HEK293 (cell line): Measurements from ENCODE around the gene NOC2L.

Experiments used
- CTCF ChIA-PET: fragments of 350-600 bp; formaldehyde crosslinking; extraction: SDS; loops from one replicate; lab custom pipeline; 2021; ENCODE audit warnings: antibody characterized with exemption; lab: Yijun Ruan, JAX
- POLR2A ChIA-PET: fragments of 300-600 bp; formaldehyde crosslinking; extraction: SDS; loops from one replicate; lab custom pipeline; 2020; ENCODE audit warnings: antibody characterized with exemption, inconsistent platforms; lab: Yijun Ruan, JAX
- H3K27ac ChIP-seq: fragments of 200-500 bp; sonication (Bioruptor generic); 2 replicates; pipeline ENCODE4 v1.5.1; 2014; ENCODE audit warnings: low read depth, low read length, control low read depth, inconsistent platforms; ENCODE audit errors: extremely low read depth
- H3K36me3 ChIP-seq, 2 experiments: fragments of 200-500 bp in 1 of 2; sonication (Bioruptor generic) in 1 of 2; 1 replicate in 1 of 2; 2 replicates in 1 of 2; pipeline ENCODE4 v1.5.1; 2014 to 2017; ENCODE audit warnings: inconsistent platforms in 2 of 2, low read length in 2 of 2; ENCODE audit not compliant: control insufficient read depth in 2 of 2, insufficient read depth in 1 of 2
- H3K4me1 ChIP-seq: fragments of 200-500 bp; sonication (Bioruptor generic); 2 replicates; pipeline ENCODE4 v1.5.1; 2014; ENCODE audit warnings: mild to moderate bottlenecking, low read length, inconsistent platforms; ENCODE audit not compliant: control insufficient read depth, insufficient read depth
- H3K4me3 ChIP-seq: 2 replicates; pipeline ENCODE4 v1.5.1; 2011; ENCODE audit warnings: low read depth, mild to moderate bottlenecking, control low read depth, low read length, moderate library complexity
- H3K9me3 ChIP-seq: fragments of 200-500 bp; sonication (Bioruptor generic); 2 replicates; pipeline ENCODE4 v1.5.1; 2014; ENCODE audit warnings: low read depth, low read length, inconsistent platforms; ENCODE audit not compliant: control insufficient read depth, insufficient read depth
- BCL11B ChIP-seq: fragments of 450-650 bp; formaldehyde crosslinking; IDR thresholded peaks from 2 replicates; pipeline ENCODE4 v1.5.1; 2016; ENCODE audit warnings: low read depth, missing biosample characterization, missing genetic modification characterization
- GLIS2 ChIP-seq: fragments of 450-650 bp; formaldehyde crosslinking; IDR thresholded peaks from 2 replicates; pipeline ENCODE4 v1.5.1; 2016; ENCODE audit warnings: missing biosample characterization, missing genetic modification characterization
- HOXC10 ChIP-seq: sonication (generic); formaldehyde crosslinking; IDR thresholded peaks from 2 replicates; pipeline ENCODE4 v1.8.1; 2023; ENCODE audit warnings: mild to moderate bottlenecking, missing genetic modification reagents
- OSR2 ChIP-seq: fragments of 450-650 bp; formaldehyde crosslinking; IDR thresholded peaks from 2 replicates; pipeline ENCODE4 v1.5.1; 2016; ENCODE audit warnings: missing biosample characterization, missing genetic modification characterization
- SALL2 ChIP-seq: fragments of 450-650 bp; formaldehyde crosslinking; IDR thresholded peaks from 2 replicates; pipeline ENCODE4 v1.5.0; 2017; ENCODE audit warnings: missing biosample characterization, mild to moderate bottlenecking, missing genetic modification characterization, borderline replicate concordance
- SETDB1 ChIP-seq: IDR thresholded peaks from one replicate; pipeline ENCODE4 v1.6.1; 2017; ENCODE audit warnings: mild to moderate bottlenecking, low read length, moderate library complexity, mixed read lengths; ENCODE audit not compliant: insufficient read length
- SP2 ChIP-seq: fragments of 450-650 bp; formaldehyde crosslinking; IDR thresholded peaks from 2 replicates; pipeline ENCODE4 v1.5.1; 2016; ENCODE audit warnings: missing biosample characterization, missing genetic modification characterization
- TCF7L2 ChIP-seq: IDR thresholded peaks from 2 replicates; pipeline ENCODE4 v1.6.1; 2011; ENCODE audit warnings: low read depth, mild to moderate bottlenecking, inconsistent platforms, low read length, moderate library complexity, borderline replicate concordance
- ZBTB48 ChIP-seq: fragments of 450-650 bp; formaldehyde crosslinking; IDR thresholded peaks from 2 replicates; pipeline ENCODE4 v1.5.1; 2016; ENCODE audit warnings: missing biosample characterization, missing genetic modification characterization
- ZBTB8A ChIP-seq: fragments of 450-650 bp; formaldehyde crosslinking; IDR thresholded peaks from 2 replicates; pipeline ENCODE4 v1.5.1; 2016; ENCODE audit warnings: missing biosample characterization, missing genetic modification characterization
- ZEB2 ChIP-seq: fragments of 450-650 bp; formaldehyde crosslinking; IDR thresholded peaks from 2 replicates; pipeline ENCODE4 v1.5.1; 2016; ENCODE audit warnings: missing biosample characterization, missing genetic modification characterization
- ZNF112 ChIP-seq: fragments of 450-650 bp; formaldehyde crosslinking; IDR thresholded peaks from 2 replicates; pipeline ENCODE4 v1.5.0; 2017; ENCODE audit warnings: missing biosample characterization, missing genetic modification characterization
- ZNF146 ChIP-seq: fragments of 450-650 bp; formaldehyde crosslinking; IDR thresholded peaks from 2 replicates; pipeline ENCODE4 v1.5.1; 2016; ENCODE audit warnings: missing biosample characterization, missing genetic modification characterization
- ZNF157 ChIP-seq: fragments of 450-650 bp; formaldehyde crosslinking; IDR thresholded peaks from 2 replicates; pipeline ENCODE4 v1.5.1; 2016; ENCODE audit warnings: missing biosample characterization, missing genetic modification characterization
- ZNF169 ChIP-seq: fragments of 450-650 bp; formaldehyde crosslinking; IDR thresholded peaks from 2 replicates; pipeline ENCODE4 v1.5.1; 2016; ENCODE audit warnings: missing biosample characterization, missing genetic modification characterization
- ZNF174 ChIP-seq: fragments of 450-650 bp; formaldehyde crosslinking; IDR thresholded peaks from 2 replicates; pipeline ENCODE4 v1.5.0; 2017; ENCODE audit warnings: missing biosample characterization, mild to moderate bottlenecking, missing genetic modification characterization
- ZNF18 ChIP-seq: fragments of 450-650 bp; formaldehyde crosslinking; IDR thresholded peaks from 2 replicates; pipeline ENCODE4 v1.5.1; 2016; ENCODE audit warnings: missing biosample characterization, missing genetic modification characterization
- ZNF2 ChIP-seq: fragments of 450-650 bp; formaldehyde crosslinking; IDR thresholded peaks from 2 replicates; pipeline ENCODE4 v1.5.1; 2016; ENCODE audit warnings: missing biosample characterization, missing genetic modification characterization
- ZNF211 ChIP-seq: fragments of 450-650 bp; formaldehyde crosslinking; IDR thresholded peaks from 2 replicates; pipeline ENCODE4 v1.5.1; 2016; ENCODE audit warnings: low read depth, missing biosample characterization, missing genetic modification characterization
- ZNF239 ChIP-seq: fragments of 450-650 bp; formaldehyde crosslinking; IDR thresholded peaks from 2 replicates; pipeline ENCODE4 v1.5.1; 2016; ENCODE audit warnings: missing biosample characterization, missing genetic modification characterization
- ZNF266 ChIP-seq: fragments of 450-650 bp; formaldehyde crosslinking; IDR thresholded peaks from 2 replicates; pipeline ENCODE4 v1.5.1; 2016; ENCODE audit warnings: missing biosample characterization, missing genetic modification characterization, low read depth
- ZNF362 ChIP-seq: fragments of 450-650 bp; formaldehyde crosslinking; IDR thresholded peaks from 2 replicates; pipeline ENCODE4 v1.5.1; 2016; ENCODE audit warnings: missing biosample characterization, missing genetic modification characterization
- ZNF404 ChIP-seq: fragments of 450-650 bp; formaldehyde crosslinking; IDR thresholded peaks from 2 replicates; pipeline ENCODE4 v1.5.1; 2017; ENCODE audit warnings: missing biosample characterization, missing genetic modification characterization
- ZNF473 ChIP-seq: fragments of 450-650 bp; formaldehyde crosslinking; IDR thresholded peaks from 2 replicates; pipeline ENCODE4 v1.5.1; 2017; ENCODE audit warnings: missing biosample characterization, missing genetic modification characterization
- ZNF549 ChIP-seq: fragments of 450-650 bp; IDR thresholded peaks from 2 replicates; pipeline ENCODE4 v1.5.1; 2018; ENCODE audit warnings: missing biosample characterization, missing genetic modification characterization, mild to moderate bottlenecking, inconsistent platforms, moderate library complexity
- ZNF558 ChIP-seq: fragments of 450-650 bp; formaldehyde crosslinking; IDR thresholded peaks from 2 replicates; pipeline ENCODE4 v1.5.1; 2016; ENCODE audit warnings: missing biosample characterization, missing genetic modification characterization
- ZNF561 ChIP-seq: fragments of 450-650 bp; IDR thresholded peaks from 2 replicates; pipeline ENCODE4 v1.5.1; 2018; ENCODE audit warnings: missing biosample characterization, missing genetic modification characterization, borderline replicate concordance
- ZNF585B ChIP-seq: fragments of 450-650 bp; formaldehyde crosslinking; IDR thresholded peaks from 2 replicates; pipeline ENCODE4 v1.5.1; 2016; ENCODE audit warnings: missing biosample characterization, missing genetic modification characterization
- ZNF626 ChIP-seq: fragments of 450-650 bp; sonication (Bioruptor Pico); formaldehyde crosslinking; IDR thresholded peaks from 2 replicates; pipeline ENCODE4 v1.5.1; 2018; ENCODE audit warnings: missing biosample characterization, missing genetic modification characterization, inconsistent platforms
- ZNF654 ChIP-seq: fragments of 450-650 bp; formaldehyde crosslinking; IDR thresholded peaks from 2 replicates; pipeline ENCODE4 v1.5.1; 2016; ENCODE audit warnings: low read depth, missing biosample characterization, missing genetic modification characterization
- ZNF677 ChIP-seq: fragments of 450-650 bp; IDR thresholded peaks from 2 replicates; pipeline ENCODE4 v1.5.0; 2018; ENCODE audit warnings: missing biosample characterization, mild to moderate bottlenecking, missing genetic modification characterization, moderate library complexity
- TF ChIP-seq, protein P1 (sequence below): fragments of 450-650 bp; formaldehyde crosslinking; IDR thresholded peaks from 2 replicates; pipeline ENCODE4 v1.5.1; 2016; ENCODE audit warnings: missing biosample characterization, missing genetic modification characterization
- TF ChIP-seq, protein P2 (sequence below): fragments of 450-650 bp; formaldehyde crosslinking; IDR thresholded peaks from 2 replicates; pipeline ENCODE4 v1.5.1; 2016; ENCODE audit warnings: missing biosample characterization, missing genetic modification characterization
- TF ChIP-seq, protein P3 (sequence below): sonication (generic); formaldehyde crosslinking; IDR thresholded peaks from 2 replicates; pipeline ENCODE4 v1.8.1; 2022; ENCODE audit warnings: mild to moderate bottlenecking, moderate library complexity, missing genetic modification reagents

Gene NOC2L

GRCh38 chr1:906600-907420 lies 52.2 kb downstream of the NOC2L start:
- H3K4me3 ChIP-seq: no peak overlapping the region
- peaks cover 19% of the 10 kb centered on the region for H3K4me1 ChIP-seq
- no peaks in the 10 kb centered on the region for H3K9me3 ChIP-seq
- CTCF ChIA-PET: interaction anchor here (0.7 to 2.6 kb wide), 8 partner anchors 9 to 133 kb away, joined by 3 to 26 read pairs (median 7); partner anchors contain the start of genes KLHL17 and NOC2L
- POLR2A ChIA-PET: interaction anchor here (1.0 to 3.6 kb wide), 4 partner anchors 10 to 128 kb away, joined by 3 to 47 read pairs (median 9); no protein-coding TSS in a partner anchor
- no peaks in the 10 kb centered on the region for H3K36me3 ChIP-seq
- peak overlapping the region; percentile 44; the same call in 1 of the 2 replicates for H3K27ac ChIP-seq
- TF ChIP-seq ZNF2 (tag by site-specific recombination) (no peak), ZNF654 (tag by site-specific recombination) (no peak), ZNF362 (tag by site-specific recombination) (no peak), ZNF626 (no peak), ZNF169 (tag by site-specific recombination) (no peak), ZNF266 (no peak), HOXC10 (CRISPR knock-in tag) (no peak), ZNF157 (no peak), ZNF473 (no peak), ZNF18 (tag by site-specific recombination) (0 out of 2 replicates have a peak, but pooled peaks have one; percentile 17), TCF7L2 (no peak), ZNF239 (tag by site-specific recombination) (no peak), ZNF549 (tag by site-specific recombination) (no peak), ZNF112 (tag by site-specific recombination) (no peak), OSR2 (tag by site-specific recombination) (peak; percentile 69), SETDB1 (no peak), BCL11B (tag by site-specific recombination) (peak; percentile 47; the same call in 1 of the 2 replicates), ZNF404 (tag by site-specific recombination) (no peak), ZNF585B (tag by site-specific recombination) (no peak), ZNF561 (tag by site-specific recombination) (no peak), ZNF174 (tag by site-specific recombination) (no peak), ZEB2 (tag by site-specific recombination) (no peak), ZBTB8A (tag by site-specific recombination) (no peak), GLIS2 (tag by site-specific recombination) (peak; percentile 87), ZNF558 (tag by site-specific recombination) (no peak), SP2 (tag by site-specific recombination) (no peak), SALL2 (no peak), ZNF211 (tag by site-specific recombination) (no peak), ZNF146 (tag by site-specific recombination) (no peak), ZNF677 (tag by site-specific recombination) (no peak), ZBTB48 (tag by site-specific recombination) (peak; percentile 68; the same call in 1 of the 2 replicates)
- TF ChIP-seq, protein P1, sequence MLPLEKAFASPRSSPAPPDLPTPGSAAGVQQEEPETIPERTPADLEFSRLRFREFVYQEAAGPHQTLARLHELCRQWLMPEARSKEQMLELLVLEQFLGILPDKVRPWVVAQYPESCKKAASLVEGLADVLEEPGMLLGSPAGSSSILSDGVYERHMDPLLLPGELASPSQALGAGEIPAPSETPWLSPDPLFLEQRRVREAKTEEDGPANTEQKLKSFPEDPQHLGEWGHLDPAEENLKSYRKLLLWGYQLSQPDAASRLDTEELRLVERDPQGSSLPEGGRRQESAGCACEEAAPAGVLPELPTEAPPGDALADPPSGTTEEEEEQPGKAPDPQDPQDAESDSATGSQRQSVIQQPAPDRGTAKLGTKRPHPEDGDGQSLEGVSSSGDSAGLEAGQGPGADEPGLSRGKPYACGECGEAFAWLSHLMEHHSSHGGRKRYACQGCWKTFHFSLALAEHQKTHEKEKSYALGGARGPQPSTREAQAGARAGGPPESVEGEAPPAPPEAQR (tag by site-specific recombination): no peak
- TF ChIP-seq, protein P2, sequence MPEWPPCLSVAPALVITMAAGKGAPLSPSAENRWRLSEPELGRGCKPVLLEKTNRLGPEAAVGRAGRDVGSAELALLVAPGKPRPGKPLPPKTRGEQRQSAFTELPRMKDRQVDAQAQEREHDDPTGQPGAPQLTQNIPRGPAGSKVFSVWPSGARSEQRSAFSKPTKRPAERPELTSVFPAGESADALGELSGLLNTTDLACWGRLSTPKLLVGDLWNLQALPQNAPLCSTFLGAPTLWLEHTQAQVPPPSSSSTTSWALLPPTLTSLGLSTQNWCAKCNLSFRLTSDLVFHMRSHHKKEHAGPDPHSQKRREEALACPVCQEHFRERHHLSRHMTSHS (tag by site-specific recombination): no peak
- TF ChIP-seq, protein P3, sequence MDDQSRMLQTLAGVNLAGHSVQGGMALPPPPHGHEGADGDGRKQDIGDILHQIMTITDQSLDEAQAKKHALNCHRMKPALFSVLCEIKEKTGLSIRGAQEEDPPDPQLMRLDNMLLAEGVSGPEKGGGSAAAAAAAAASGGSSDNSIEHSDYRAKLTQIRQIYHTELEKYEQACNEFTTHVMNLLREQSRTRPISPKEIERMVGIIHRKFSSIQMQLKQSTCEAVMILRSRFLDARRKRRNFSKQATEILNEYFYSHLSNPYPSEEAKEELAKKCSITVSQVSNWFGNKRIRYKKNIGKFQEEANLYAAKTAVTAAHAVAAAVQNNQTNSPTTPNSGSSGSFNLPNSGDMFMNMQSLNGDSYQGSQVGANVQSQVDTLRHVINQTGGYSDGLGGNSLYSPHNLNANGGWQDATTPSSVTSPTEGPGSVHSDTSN (CRISPR knock-in tag): no peak
